Neural crest cell (in vitro differentiated cells): ENCODE results near the gene SMPD3. TPM values are rescaled to one million over a fixed set of nuclear protein-coding genes. Genes with fewer than 3 reads are reported as not detected.
A peak's percentile ranks its signal among the peaks of the same experiment; 100 is the strongest.

Source experiments
- DNase-seq: peaks from one replicate; pipeline ENCODE4 v3.0.0; 2021; ENCODE audit warnings: low read depth, mixed read lengths, low spot score
- H3K27ac Mint-ChIP-seq: one replicate; pipeline ENCODE4 v1.8.0; 2021; ENCODE audit warnings: mild to moderate bottlenecking, mixed read lengths; ENCODE audit not compliant: unreplicated experiment
- H3K27me3 Mint-ChIP-seq: 2 replicates; pipeline ENCODE4 v1.8.0; 2021; ENCODE audit warnings: low read depth, mild to moderate bottlenecking, mixed read lengths
- H3K36me3 Mint-ChIP-seq: 2 replicates; pipeline ENCODE4 v1.8.0; 2021; ENCODE audit warnings: low read depth, mild to moderate bottlenecking, mixed read lengths
- H3K4me1 Mint-ChIP-seq: 2 replicates; pipeline ENCODE4 v1.8.0; 2021; ENCODE audit warnings: mixed read lengths
- H3K4me3 Mint-ChIP-seq: one replicate; pipeline ENCODE4 v1.8.0; 2021; ENCODE audit warnings: mild to moderate bottlenecking, mixed read lengths
- H3K9me3 Mint-ChIP-seq: 2 replicates; pipeline ENCODE4 v1.8.0; 2021; ENCODE audit warnings: mixed read lengths
- total RNA-seq: library from RNA; stranded (reverse); gene quantifications from 2 replicates; pipeline ENCODE4 v1.2.1, GENCODE V29; 2021
- TF ChIP-seq, protein P1 (sequence below): fragments of 200-600 bp; sonication (generic); conservative IDR thresholded peaks from 2 replicates; pipeline ENCODE4 v1.5.0; 2021; ENCODE audit warnings: antibody characterized with exemption, mild to moderate bottlenecking

SMPD3 gene
- total RNA-seq, 1 donor from 2014 or later, result 3.8 TPM

DNA sequence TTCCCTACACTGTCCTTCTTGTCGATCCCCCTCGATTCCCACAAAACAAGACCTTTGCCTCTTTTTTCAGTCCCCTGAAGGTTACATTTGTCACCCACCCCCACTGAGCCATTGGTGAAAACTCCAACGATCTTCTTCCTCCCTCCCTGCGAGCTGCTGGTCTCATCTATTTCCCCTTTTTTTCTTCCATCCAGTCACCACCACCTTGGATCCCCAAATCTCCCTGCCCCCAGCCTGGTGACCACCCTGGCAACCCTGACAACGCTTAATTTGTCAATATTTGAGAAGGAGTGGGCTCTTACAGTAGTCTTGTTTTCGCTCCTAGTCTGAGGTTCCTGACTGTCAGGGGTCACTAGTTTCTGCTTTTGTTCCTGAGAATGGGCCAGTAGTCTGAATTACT, 62.9 kb downstream of the SMPD3 start:
- peaks cover 19% of the 10 kb centered on the region for H3K4me1 Mint-ChIP-seq
- H3K27ac Mint-ChIP-seq, result no peak overlapping the region
- TF ChIP-seq, protein P1, sequence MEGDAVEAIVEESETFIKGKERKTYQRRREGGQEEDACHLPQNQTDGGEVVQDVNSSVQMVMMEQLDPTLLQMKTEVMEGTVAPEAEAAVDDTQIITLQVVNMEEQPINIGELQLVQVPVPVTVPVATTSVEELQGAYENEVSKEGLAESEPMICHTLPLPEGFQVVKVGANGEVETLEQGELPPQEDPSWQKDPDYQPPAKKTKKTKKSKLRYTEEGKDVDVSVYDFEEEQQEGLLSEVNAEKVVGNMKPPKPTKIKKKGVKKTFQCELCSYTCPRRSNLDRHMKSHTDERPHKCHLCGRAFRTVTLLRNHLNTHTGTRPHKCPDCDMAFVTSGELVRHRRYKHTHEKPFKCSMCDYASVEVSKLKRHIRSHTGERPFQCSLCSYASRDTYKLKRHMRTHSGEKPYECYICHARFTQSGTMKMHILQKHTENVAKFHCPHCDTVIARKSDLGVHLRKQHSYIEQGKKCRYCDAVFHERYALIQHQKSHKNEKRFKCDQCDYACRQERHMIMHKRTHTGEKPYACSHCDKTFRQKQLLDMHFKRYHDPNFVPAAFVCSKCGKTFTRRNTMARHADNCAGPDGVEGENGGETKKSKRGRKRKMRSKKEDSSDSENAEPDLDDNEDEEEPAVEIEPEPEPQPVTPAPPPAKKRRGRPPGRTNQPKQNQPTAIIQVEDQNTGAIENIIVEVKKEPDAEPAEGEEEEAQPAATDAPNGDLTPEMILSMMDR, result no peak
- H3K27me3 Mint-ChIP-seq, result no peaks in the 10 kb centered on the region
- H3K9me3 Mint-ChIP-seq, result no peaks in the 10 kb centered on the region
- DNase-seq, result no peak
- H3K4me3 Mint-ChIP-seq, result no peak overlapping the region
- H3K36me3 Mint-ChIP-seq, result no peaks in the 10 kb centered on the region

DNA sequence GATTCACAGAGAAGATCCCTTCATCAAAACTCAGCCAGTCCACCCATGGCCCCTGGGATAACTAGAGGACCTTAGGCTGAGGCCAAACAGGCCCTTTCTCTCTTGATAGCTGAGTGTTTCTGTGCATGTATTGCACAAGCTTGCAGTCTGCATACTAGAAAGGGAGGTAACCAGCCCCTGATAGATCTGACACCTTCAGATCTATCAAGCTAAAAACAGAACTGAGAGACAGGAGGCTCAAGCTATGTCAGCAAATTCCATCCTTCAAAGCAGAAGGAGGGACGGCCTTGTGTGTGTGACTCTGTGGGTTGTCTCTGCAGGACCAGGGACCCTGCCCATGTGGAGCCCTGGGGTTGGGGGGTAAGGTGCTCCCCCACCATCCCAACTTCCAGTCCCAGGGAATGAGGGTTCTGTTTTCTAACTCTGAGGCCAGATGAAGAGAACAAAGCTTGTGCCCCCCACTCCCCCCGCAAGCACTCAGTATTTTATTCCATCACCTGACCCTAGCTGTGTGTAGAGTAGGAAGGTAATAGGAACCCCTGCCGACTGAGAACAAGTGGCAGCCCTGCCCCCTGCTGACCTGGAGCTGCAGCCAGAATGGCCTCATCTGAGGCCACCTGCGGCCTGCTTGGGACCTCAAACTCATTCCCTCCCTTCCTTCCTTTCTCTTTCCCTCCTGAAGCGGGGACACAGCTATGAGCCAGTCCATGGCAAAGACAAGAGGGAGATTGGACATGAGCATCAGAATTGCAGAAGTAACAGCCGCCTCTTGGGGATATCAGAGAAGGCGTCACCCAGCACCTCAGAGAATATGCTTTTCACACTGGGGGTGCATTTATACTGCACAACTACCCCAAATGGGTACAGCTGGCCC, 63.8 kb downstream of the SMPD3 start:
- Mint-ChIP-seq H3K9me3 (no peaks in the 10 kb centered on the region), H3K27ac (no peak overlapping the region), H3K4me3 (no peak overlapping the region), H3K36me3 (no peaks in the 10 kb centered on the region), H3K4me1 (peaks cover 19% of the 10 kb centered on the region), H3K27me3 (no peaks in the 10 kb centered on the region)
- TF ChIP-seq, protein P1, result no peak
- no peak for DNase-seq

DNA sequence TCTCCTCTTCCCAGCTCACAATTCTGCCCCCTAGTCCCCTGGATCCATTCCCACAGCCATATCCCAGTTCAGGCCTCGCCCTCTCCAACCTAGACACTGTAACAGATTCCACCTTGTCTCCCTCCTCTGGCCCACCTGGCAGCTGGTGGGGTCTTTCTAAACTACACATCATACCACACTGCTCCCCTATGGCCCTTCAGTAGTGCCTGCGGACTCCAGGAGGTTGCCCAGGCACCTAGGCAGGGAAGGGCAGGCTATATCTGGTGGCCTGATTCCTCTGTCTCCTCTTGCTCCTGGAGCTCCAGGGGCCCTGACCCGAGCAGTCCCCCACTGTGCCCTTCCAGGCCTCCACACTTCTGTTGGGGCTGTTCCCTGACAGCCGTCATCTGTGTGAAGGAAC, 64.5 kb downstream of the SMPD3 start:
- H3K27ac Mint-ChIP-seq, result peak overlapping the region; percentile 12
- TF ChIP-seq, protein P1, result no peak
- no peak overlapping the region for H3K4me3 Mint-ChIP-seq
- peaks cover 18% of the 10 kb centered on the region for H3K4me1 Mint-ChIP-seq
- H3K27me3 Mint-ChIP-seq, result no peaks in the 10 kb centered on the region
- H3K36me3 Mint-ChIP-seq, result no peaks in the 10 kb centered on the region
- no peaks in the 10 kb centered on the region for H3K9me3 Mint-ChIP-seq
- DNase-seq, result no peak

DNA sequence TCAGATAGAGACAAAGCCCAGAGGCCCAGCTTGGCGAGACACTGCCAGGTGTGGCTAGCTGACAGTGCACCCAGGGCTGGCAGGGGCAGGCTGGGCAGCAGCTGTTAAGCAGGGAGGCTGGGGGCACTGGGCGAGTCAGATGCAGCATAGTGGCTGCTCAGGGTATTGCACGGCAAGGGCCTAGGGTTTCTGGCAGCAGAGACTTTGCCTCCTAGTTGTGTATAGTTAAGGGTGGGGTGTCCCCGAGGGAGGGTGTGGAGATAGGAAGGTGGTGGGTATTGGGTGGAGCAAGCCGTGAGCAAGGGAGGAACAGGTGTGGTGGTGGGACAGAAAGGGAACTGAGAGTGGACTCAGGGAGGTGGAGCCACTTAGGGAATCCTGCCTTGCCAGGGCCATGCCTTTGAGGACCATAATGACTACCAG, 66.0 kb downstream of the SMPD3 start:
- DNase-seq, result no peak
- Mint-ChIP-seq H3K27ac (no peak overlapping the region), H3K27me3 (no peaks in the 10 kb centered on the region), H3K4me1 (peaks cover 16% of the 10 kb centered on the region), H3K4me3 (no peak overlapping the region), H3K36me3 (no peaks in the 10 kb centered on the region), H3K9me3 (no peaks in the 10 kb centered on the region)
- TF ChIP-seq, protein P1, result peak; percentile 44

DNA sequence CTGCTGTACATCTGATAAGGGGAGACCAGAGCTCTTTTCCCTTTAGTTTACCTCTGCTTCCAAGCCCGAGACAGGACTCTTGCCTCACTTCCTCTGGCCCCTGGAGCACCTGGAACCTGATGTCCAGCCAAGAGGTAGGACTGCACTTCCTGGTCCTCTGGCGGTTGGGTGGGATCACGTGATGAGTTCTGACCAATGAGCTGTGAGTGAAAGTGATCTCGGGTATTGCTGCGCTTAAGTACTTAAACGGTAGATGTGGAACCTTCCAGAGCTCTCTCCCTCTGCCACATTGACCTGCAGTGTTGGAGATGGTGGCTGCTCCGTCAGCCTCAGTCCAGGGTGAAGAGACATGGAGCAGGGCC, 67.0 kb downstream of the SMPD3 start:
- Mint-ChIP-seq H3K4me3 (no peak overlapping the region), H3K4me1 (peaks cover 16% of the 10 kb centered on the region), H3K36me3 (no peaks in the 10 kb centered on the region), H3K9me3 (no peaks in the 10 kb centered on the region), H3K27ac (peak overlapping the region; percentile 3), H3K27me3 (no peaks in the 10 kb centered on the region)
- no peak for DNase-seq
- TF ChIP-seq, protein P1, result no peak
